B cell (primary cell): Measurements from ENCODE around the gene IRF9. TPM values are rescaled to one million over a fixed set of nuclear protein-coding genes. Genes with fewer than 3 reads are reported as not detected.
A peak's percentile ranks its signal among the peaks of the same experiment; 100 is the strongest.

ENCODE experiments used
- ATAC-seq: fragments of 200-7000 bp; cut with Tn5 transposase; one replicate; pipeline ENCODE4 v1.10.0; 2021; ENCODE audit warnings: low read depth, mild to moderate bottlenecking, moderate number of reproducible peaks, moderate library complexity
- CTCF ChIA-PET: fragments of 350-600 bp; sonication (Branson Sonifier 250); formaldehyde crosslinking; loops from one replicate; lab custom pipeline; 2021; ENCODE audit warnings: antibody characterized with exemption, inconsistent platforms; lab: Charles Lee
- POLR2A ChIA-PET: fragments of 350-600 bp; sonication (Branson Sonifier 250); formaldehyde crosslinking; loops from one replicate; lab custom pipeline; 2021; ENCODE audit warnings: antibody characterized with exemption; lab: Charles Lee
- DNase-seq: peaks from one replicate; pipeline ENCODE4 v3.0.0; 2013
- H2AFZ ChIP-seq: 2 replicates; pipeline ENCODE4 v1.6.1; 2012; ENCODE audit warnings: mild to moderate bottlenecking, low read depth, low read length; ENCODE audit not compliant: insufficient read depth, poor library complexity, severe bottlenecking
- H3K27ac ChIP-seq, 2 donors: 1 replicate in 1 of 2; 2 replicates in 1 of 2; pipeline ENCODE4 v1.5.1; 2012 to 2013; ENCODE audit warnings: low read length in 2 of 2, mild to moderate bottlenecking in 2 of 2, moderate library complexity in 1 of 2
- H3K27me3 ChIP-seq, 4 experiments: fragments of 200-600 bp in 1 of 4; sonication (generic) in 1 of 4; replicated peaks in 1 of 4; 1 replicate in 2 of 4; 2 replicates in 2 of 4; pipeline versions ENCODE4 v1.6.1 to v1.7.0; 2013 to 2016; ENCODE audit warnings: low read length in 3 of 4, mild to moderate bottlenecking in 2 of 4, mixed read lengths in 1 of 4, moderate library complexity in 1 of 4; ENCODE audit not compliant: insufficient read depth in 4 of 4, control insufficient read depth in 3 of 4; ENCODE audit errors: control extremely low read depth in 1 of 4
- H3K36me3 ChIP-seq, 2 experiments: replicated peaks in 1 of 2; 1 replicate in 1 of 2; 2 replicates in 1 of 2; pipeline versions ENCODE4 v1.6.1 to v1.7.1; 2013; ENCODE audit warnings: low read length in 1 of 2; ENCODE audit not compliant: insufficient read depth in 2 of 2, control insufficient read depth in 1 of 2; ENCODE audit errors: control extremely low read depth in 1 of 2, extremely low read depth in 1 of 2
- H3K4me1 ChIP-seq, 2 donors: fragments of 200-600 bp in 1 of 2; sonication (generic) in 1 of 2; 1 replicate in 1 of 2; 2 replicates in 1 of 2; pipeline versions ENCODE4 v1.5.1 to v1.6.1; 2013 to 2017; ENCODE audit warnings: low read length in 2 of 2; ENCODE audit not compliant: control insufficient read depth in 2 of 2, insufficient read depth in 2 of 2
- H3K4me2 ChIP-seq: replicated peaks from 2 replicates; pipeline ENCODE3; 2012; ENCODE audit warnings: mild to moderate bottlenecking, low read depth, low read length; ENCODE audit not compliant: poor library complexity, severe bottlenecking
- H3K4me3 ChIP-seq, 5 experiments: fragments of 200-600 bp in 1 of 5; sonication (generic) in 1 of 5; 1 replicate in 3 of 5; 2 replicates in 2 of 5; pipeline versions ENCODE4 v1.5.1 to v1.7.0; 2011 to 2016; ENCODE audit warnings: low read length in 4 of 5, mild to moderate bottlenecking in 4 of 5, low read depth in 2 of 5, control low read depth in 1 of 5, moderate library complexity in 1 of 5; ENCODE audit not compliant: insufficient read depth in 1 of 5; ENCODE audit errors: control extremely low read depth in 1 of 5, extremely low read depth in 1 of 5
- H3K79me2 ChIP-seq: fragments of 200-600 bp; sonication (generic); one replicate; pipeline ENCODE4 v1.6.0; 2016; ENCODE audit warnings: low read length; ENCODE audit not compliant: control insufficient read depth, insufficient read depth
- H3K9ac ChIP-seq: fragments of 200-600 bp; sonication (generic); 2 replicates; pipeline ENCODE4 v1.6.1; 2017; ENCODE audit warnings: mild to moderate bottlenecking, low read length, moderate library complexity
- H3K9me3 ChIP-seq, 3 donors: one replicate each; pipeline versions ENCODE4 v1.6.1 to v1.7.1; 2013; ENCODE audit warnings: low read length in 2 of 3; ENCODE audit not compliant: control insufficient read depth in 2 of 3, insufficient read depth in 1 of 3; ENCODE audit errors: control extremely low read depth in 1 of 3
- H4K20me1 ChIP-seq: 2 replicates; pipeline ENCODE4 v1.6.0; 2012; ENCODE audit warnings: mild to moderate bottlenecking, low read length; ENCODE audit not compliant: insufficient read depth, control insufficient read depth, poor library complexity, severe bottlenecking
- H3K27ac Mint-ChIP-seq: one replicate; pipeline ENCODE4 v1.8.0; 2021; ENCODE audit warnings: mixed read lengths
- H3K27me3 Mint-ChIP-seq: one replicate; pipeline ENCODE4 v1.8.0; 2021; ENCODE audit warnings: mixed read lengths
- H3K4me1 Mint-ChIP-seq: one replicate; pipeline ENCODE4 v1.8.0; 2021; ENCODE audit warnings: mixed read lengths
- H3K4me3 Mint-ChIP-seq: one replicate; pipeline ENCODE4 v1.8.0; 2021; ENCODE audit warnings: mixed read lengths
- H3K9me3 Mint-ChIP-seq: one replicate; pipeline ENCODE4 v1.8.0; 2022; ENCODE audit warnings: mixed read lengths; ENCODE audit not compliant: insufficient read depth
- EZH2 ChIP-seq: IDR thresholded peaks from 2 replicates; pipeline ENCODE4 v1.6.1; 2012; ENCODE audit warnings: borderline replicate concordance, low read depth, mild to moderate bottlenecking, moderate library complexity, low read length; ENCODE audit not compliant: insufficient read depth, poor library complexity, severe bottlenecking
- WGBS: methylation state at CpG from one replicate; pipeline ENCODE4 v1.1.5; 2013; ENCODE audit warnings: missing lambda C conversion rate; ENCODE audit not compliant: insufficient coverage; 5-methylcytosine and 5-hydroxymethylcytosine counted together
- intact Hi-C: fragments of 100-400 bp; cut with micrococcal nuclease; formaldehyde crosslinking; loops from one replicate; pipeline ENCODE4 v1.10.0; 2022
- polyA plus RNA-seq: library from polyadenylated mRNA; depleted of rRNA; stranded (reverse); fragments of >200 nt; gene quantifications from 2 replicates; pipeline ENCODE4 v1.2.3, GENCODE V29; 2012
- total RNA-seq, 2 donors: library from RNA; stranded (reverse); fragments of 120-200 nt in 1 of 2; gene quantifications; 1 replicate in 1 of 2; 2 replicates in 1 of 2; pipeline versions ENCODE4 v1.2.3 to v1.2.4, GENCODE V29; 2013 to 2022
- TF ChIP-seq, protein P1 (sequence below): fragments of 200-600 bp; IDR thresholded peaks from one replicate; pipeline ENCODE4 v1.8.0; 2022; ENCODE audit warnings: antibody characterized with exemption, mild to moderate bottlenecking

The IRF9 gene
- total and polyA plus RNA-seq, 2 donors (not counting 1 experiment from before 2014, with no cell fraction given), result 191 to 269 TPM

DNA sequence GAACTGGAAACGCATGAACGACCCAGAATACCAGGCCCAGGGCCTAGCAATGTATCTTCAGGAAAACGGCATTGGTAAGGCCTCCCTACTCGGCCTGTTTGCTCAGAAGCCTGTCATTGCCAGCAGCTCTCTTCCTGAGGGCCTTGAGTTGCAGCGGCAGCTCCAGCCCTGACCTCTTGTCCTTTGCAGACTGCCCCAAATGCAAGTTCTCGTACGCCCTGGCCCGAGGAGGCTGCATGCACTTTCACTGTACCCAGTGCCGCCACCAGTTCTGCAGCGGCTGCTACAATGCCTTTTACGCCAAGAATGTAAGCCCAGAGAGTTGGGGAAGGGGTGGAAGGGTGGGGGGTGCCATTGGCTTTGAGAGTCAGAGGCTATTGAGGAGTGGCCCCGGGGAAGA, 3.7 kb upstream of the IRF9 start:
- Histone ChIP-seq H3K36me3 (peaks cover 4 to 56% of the 10 kb centered on the region in 2 experiments), H3K9me3 (no peaks in the 10 kb centered on the region), H2AFZ (no peak overlapping the region), H3K27me3 (no peaks in the 10 kb centered on the region), H3K4me1 (peaks cover 13 to 19% of the 10 kb centered on the region in 2 donors), H4K20me1 (peaks cover 8% of the 10 kb centered on the region), H3K79me2 (peaks cover 32% of the 10 kb centered on the region), H3K27ac (no peak overlapping the region), H3K4me2 (no peak overlapping the region), H3K4me3 (no peak overlapping the region), H3K9ac (no peak overlapping the region)
- DNase-seq (no peak), ATAC-seq (no peak)
- peaks cover 21% of the 10 kb centered on the region for H3K4me1 Mint-ChIP-seq
- TF ChIP-seq, protein P1, sequence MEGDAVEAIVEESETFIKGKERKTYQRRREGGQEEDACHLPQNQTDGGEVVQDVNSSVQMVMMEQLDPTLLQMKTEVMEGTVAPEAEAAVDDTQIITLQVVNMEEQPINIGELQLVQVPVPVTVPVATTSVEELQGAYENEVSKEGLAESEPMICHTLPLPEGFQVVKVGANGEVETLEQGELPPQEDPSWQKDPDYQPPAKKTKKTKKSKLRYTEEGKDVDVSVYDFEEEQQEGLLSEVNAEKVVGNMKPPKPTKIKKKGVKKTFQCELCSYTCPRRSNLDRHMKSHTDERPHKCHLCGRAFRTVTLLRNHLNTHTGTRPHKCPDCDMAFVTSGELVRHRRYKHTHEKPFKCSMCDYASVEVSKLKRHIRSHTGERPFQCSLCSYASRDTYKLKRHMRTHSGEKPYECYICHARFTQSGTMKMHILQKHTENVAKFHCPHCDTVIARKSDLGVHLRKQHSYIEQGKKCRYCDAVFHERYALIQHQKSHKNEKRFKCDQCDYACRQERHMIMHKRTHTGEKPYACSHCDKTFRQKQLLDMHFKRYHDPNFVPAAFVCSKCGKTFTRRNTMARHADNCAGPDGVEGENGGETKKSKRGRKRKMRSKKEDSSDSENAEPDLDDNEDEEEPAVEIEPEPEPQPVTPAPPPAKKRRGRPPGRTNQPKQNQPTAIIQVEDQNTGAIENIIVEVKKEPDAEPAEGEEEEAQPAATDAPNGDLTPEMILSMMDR, result no peak
- no peak for TF ChIP-seq EZH2
- 98% methylated on average over 11 of the region's 12 CpGs for WGBS
- H3K27me3 Mint-ChIP-seq, result no peaks in the 10 kb centered on the region
- intact Hi-C loops, result no loop called here
- ChIA-PET CTCF (interaction anchor here (0.6 to 1.0 kb wide), 2 partner anchors 56 to 153 kb away, joined by 3 read pairs; partner anchors contain the start of gene CHMP4A), POLR2A (no interaction called here)
- H3K4me3 Mint-ChIP-seq, result no peak overlapping the region
- H3K27ac Mint-ChIP-seq, result no peak overlapping the region
- H3K9me3 Mint-ChIP-seq, result no peaks in the 10 kb centered on the region

DNA sequence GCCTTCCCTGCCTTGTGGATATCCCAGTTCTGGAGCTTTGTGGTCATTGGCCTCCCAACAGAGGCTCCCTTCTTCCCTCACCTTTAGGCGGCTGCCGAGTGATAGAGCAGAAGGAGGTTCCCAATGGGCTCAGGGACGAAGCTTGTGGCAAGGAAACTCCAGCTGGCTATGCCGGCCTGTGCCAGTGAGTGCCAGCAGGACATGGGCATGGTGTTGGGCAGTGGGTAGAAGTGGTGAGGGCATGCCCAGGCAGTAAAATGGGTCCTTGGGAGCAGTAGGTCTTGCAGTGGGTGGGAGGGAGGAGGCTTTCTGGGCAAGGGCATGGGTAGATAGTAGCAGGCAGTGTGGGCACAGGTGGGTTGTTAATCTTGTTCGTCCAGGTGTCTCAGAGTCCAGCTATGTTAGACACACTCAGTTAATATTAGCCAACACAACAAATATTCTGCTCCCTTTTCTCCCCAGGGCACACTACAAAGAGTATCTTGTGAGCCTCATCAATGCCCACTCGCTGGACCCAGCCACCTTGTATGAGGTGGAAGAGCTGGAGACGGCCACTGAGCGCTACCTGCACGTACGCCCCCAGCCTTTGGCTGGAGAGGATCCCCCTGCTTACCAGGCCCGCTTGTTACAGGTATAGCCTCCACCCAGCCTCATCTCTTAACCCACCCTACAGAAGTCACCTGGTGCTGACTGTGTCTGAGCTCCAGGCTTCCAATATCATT, 1.1 kb upstream of the IRF9 start:
- Histone ChIP-seq H3K4me1 (peaks cover 29 to 39% of the 10 kb centered on the region in 2 donors), H3K36me3 (peaks cover 4 to 68% of the 10 kb centered on the region in 2 experiments), H3K4me3 (no peak overlapping the region), H3K27ac (peak overlapping the region; percentile 85 to 88), H4K20me1 (peaks cover 34% of the 10 kb centered on the region), H3K9me3 (no peaks in the 10 kb centered on the region), H3K27me3 (no peaks in the 10 kb centered on the region), H2AFZ (no peak overlapping the region), H3K79me2 (peaks cover 50% of the 10 kb centered on the region), H3K9ac (no peak overlapping the region), H3K4me2 (peak overlapping the region; percentile 77)
- Mint-ChIP-seq H3K4me3 (peak overlapping the region; percentile 39), H3K4me1 (peaks cover 38% of the 10 kb centered on the region), H3K27me3 (no peaks in the 10 kb centered on the region), H3K9me3 (no peaks in the 10 kb centered on the region), H3K27ac (peak overlapping the region; percentile 89)
- DNase-seq (no peak), ATAC-seq (no peak)
- TF ChIP-seq, protein P1, result no peak
- TF ChIP-seq EZH2, result no peak
- ChIA-PET CTCF (interaction anchor here (0.7 to 3.8 kb wide), 29 partner anchors 7 to 528 kb away, joined by 3 to 63 read pairs (median 9); partner anchors contain the start of genes CHMP4A, CIDEB, DCAF11 and EMC9), POLR2A (interaction anchor here (0.6 to 3.8 kb wide), 9 partner anchors 14 to 63 kb away, joined by 4 to 35 read pairs (median 8); partner anchors contain the start of genes CHMP4A, DCAF11, IPO4 and NRL)
- 100% methylated on average over 7 of the region's 11 CpGs for whole genome bisulfite sequencing
- intact Hi-C loops, result loop anchor here (5.0 kb wide), 1 partner anchor 72 kb away; the partner anchor contains the start of genes GMPR2 and NEDD8
